ENCODE results near the gene CYP27B1. TPM values are rescaled to one million over a fixed set of nuclear protein-coding genes. Genes with fewer than 3 reads are reported as not detected.

CYP27B1 gene
- total and polyA plus RNA-seq, 10 of the 15 experiments (the other 5 are each of a cell fraction or from before 2014, with no cell fraction given) = 0.10 to 2.7 (median 1.1) TPM

GRCh38 chr12:57769594-57769993 lies 2.7 kb upstream of the CYP27B1 start:
- DNase-seq (ENCODE audit: low read depth, low spot score) = no peak
- ChIA-PET SMC1A (ENCODE audit: uncharacterized antibody, unreplicated experiment) (no interaction called here), CTCF (interaction anchor here (1.2 to 7.3 kb wide), 3 partner anchors 10 to 14 kb away, joined by 4 to 62 read pairs (median 5); partner anchors contain the start of genes MARCHF9 and TSFM), RAD21 (ENCODE audit: unreplicated experiment) (no interaction called here), POLR2A (no interaction called here)
- ATAC-seq = no peak
- FAIRE-seq = no peak
- no peak overlapping the region for H3K9ac ChIP-seq (ENCODE audit: control insufficient read depth, insufficient read depth, low read length)
- no peak overlapping the region for H3K4me2 ChIP-seq (ENCODE audit: control insufficient read depth, insufficient read depth)
- H3K79me2 ChIP-seq (ENCODE audit: control insufficient read depth, insufficient read depth, low read length) = no peaks in the 10 kb centered on the region
- H2AFZ ChIP-seq (ENCODE audit: control insufficient read depth, low read depth, low read length) = no peak overlapping the region
- in situ Hi-C loops (cut with MboI) = no loop called here
- H4K20me1 ChIP-seq (ENCODE audit: control insufficient read depth, insufficient read depth) = no peaks in the 10 kb centered on the region
- peaks cover 23% of the 10 kb centered on the region for H3K4me1 ChIP-seq (ENCODE audit: control insufficient read depth, insufficient read depth, low read length)
- H3K27me3 ChIP-seq (replicated peaks in 1 of 2; ENCODE audit: control insufficient read depth in 2 of 2, insufficient read depth in 2 of 2, low read length in 1 of 2) = peaks cover 10 to 19% of the 10 kb centered on the region in 2 experiments; a peak in 3 of 4 replicates
- no peak overlapping the region for H3K4me3 ChIP-seq
- 91% methylated on average over 11 of the region's 11 CpGs for WGBS (ENCODE audit: insufficient coverage, insufficient replicate concordance, low lambda C conversion rate, missing lambda C conversion rate)
- H3K36me3 ChIP-seq (ENCODE audit: control insufficient read depth in 2 of 2, insufficient read depth in 2 of 2, low read length in 1 of 2) = peaks cover 0 to 4% of the 10 kb centered on the region in 2 experiments; a peak in 2 of 4 replicates
- no peak overlapping the region for H3K27ac ChIP-seq (ENCODE audit: control insufficient read depth, insufficient read depth)
- no peak for TF ChIP-seq ZBTB40 (IDR thresholded peaks at IDR 0.05; ENCODE audit: borderline replicate concordance)
- TF ChIP-seq ATF7 (IDR thresholded peaks at IDR 0.05; ENCODE audit: low read depth) = no peak
- no peak for TF ChIP-seq NR2C2 (IDR thresholded peaks at IDR 0.05; ENCODE audit: borderline replicate concordance, control insufficient read depth, insufficient read length, low read depth)
- TF ChIP-seq FOXM1 (IDR thresholded peaks at IDR 0.05; ENCODE audit: low read depth, low read length) = no peak
- no peak for TF ChIP-seq SREBF2 (IDR thresholded peaks at IDR 0.05; ENCODE audit: low read length)
- no peak for TF ChIP-seq RB1 (IDR thresholded peaks at IDR 0.05; ENCODE audit: borderline replicate concordance)
- intact Hi-C loops (cut with micrococcal nuclease; ENCODE audit: unreplicated experiment) = no loop called here
- H3K9me3 ChIP-seq (replicated peaks; ENCODE audit: control insufficient read depth, insufficient read depth, low read length) = no peaks in the 10 kb centered on the region
- no TSS peak for BruUV-seq (replicated peaks)

Measured in GM12878 (cell line).